SK-N-SH (cell line): ENCODE measurements around the gene CD59. TPM values are rescaled to one million over a fixed set of nuclear protein-coding genes. Genes with fewer than 3 reads are reported as not detected.
A peak's percentile ranks its signal among the peaks of the same experiment; 100 is the strongest.

Experiments
- CTCF ChIA-PET: fragments of 300-600, 350-600 bp; formaldehyde crosslinking; extraction: SDS; loops from one replicate; lab custom pipeline; 2021; lab: Yijun Ruan, JAX
- POLR2A ChIA-PET: fragments of 350-600 bp; sonication (Branson Sonifier 250); formaldehyde crosslinking; extraction: SDS; loops from one replicate; lab custom pipeline; 2020; ENCODE audit warnings: antibody characterized with exemption, inconsistent platforms; lab: Yijun Ruan, JAX
- DNase-seq: peaks from one replicate; pipeline ENCODE4 v3.0.0; 2012
- H2AFZ ChIP-seq: fragments of 200-600 bp; sonication (generic); 2 replicates; pipeline ENCODE4 v1.8.1; 2016; ENCODE audit warnings: antibody characterized with exemption, mild to moderate bottlenecking, low read depth
- H3F3A ChIP-seq: fragments of 200-600 bp; sonication (generic); replicated peaks from 2 replicates; pipeline ENCODE3; 2016; ENCODE audit warnings: antibody characterized with exemption, mild to moderate bottlenecking; ENCODE audit not compliant: insufficient read depth
- H3K27ac ChIP-seq, 2 experiments: fragments of 200-500 bp in 1 of 2; fragments of 200-600 bp in 1 of 2; sonication (Bioruptor generic) in 1 of 2; sonication (generic), shearing (Covaris generic) in 1 of 2; 2 replicates each; pipeline versions ENCODE4 v1.5.1 to v1.6.1; 2014 to 2016; ENCODE audit warnings: low read depth in 2 of 2, inconsistent platforms in 1 of 2, low read length in 1 of 2, mild to moderate bottlenecking in 1 of 2, mixed read lengths in 1 of 2
- H3K27me3 ChIP-seq: fragments of 200-600 bp; sonication (generic), shearing (Covaris generic); 2 replicates; pipeline ENCODE4 v1.6.1; 2016; ENCODE audit warnings: mixed run types; ENCODE audit not compliant: insufficient read depth
- H3K36me3 ChIP-seq, 2 experiments: fragments of 200-500 bp in 1 of 2; fragments of 200-600 bp in 1 of 2; sonication (Bioruptor generic) in 1 of 2; sonication (generic) in 1 of 2; replicated peaks in 1 of 2; 2 replicates each; pipeline versions ENCODE3 to v1.5.1; 2014 to 2016; ENCODE audit warnings: low read length in 1 of 2, mild to moderate bottlenecking in 1 of 2; ENCODE audit not compliant: insufficient read depth in 2 of 2, control insufficient read depth in 1 of 2
- H3K4me1 ChIP-seq, 2 experiments: fragments of 200-500 bp in 1 of 2; fragments of 200-600 bp in 1 of 2; sonication (Bioruptor generic) in 1 of 2; sonication (generic), shearing (Covaris generic) in 1 of 2; 2 replicates each; pipeline versions ENCODE4 v1.5.1 to v1.6.1; 2014 to 2016; ENCODE audit warnings: low read depth in 1 of 2, low read length in 1 of 2, mixed run types in 1 of 2; ENCODE audit not compliant: insufficient read depth in 2 of 2, control insufficient read depth in 1 of 2
- H3K4me2 ChIP-seq: fragments of 200-600 bp; sonication (generic), shearing (Covaris generic); 2 replicates; pipeline ENCODE4 v1.6.1; 2017; ENCODE audit warnings: mixed run types
- H3K4me3 ChIP-seq, 2 experiments: fragments of 200-500 bp in 1 of 2; fragments of 200-600 bp in 1 of 2; sonication (Bioruptor generic) in 1 of 2; sonication (generic), shearing (Covaris generic) in 1 of 2; 2 replicates each; pipeline versions ENCODE4 v1.5.1 to v1.8.1; 2014 to 2016; ENCODE audit warnings: low read depth in 2 of 2, inconsistent platforms in 1 of 2, low read length in 1 of 2, mild to moderate bottlenecking in 1 of 2, mixed read lengths in 1 of 2, moderate library complexity in 1 of 2
- H3K79me2 ChIP-seq: fragments of 200-600 bp; sonication (generic); 2 replicates; pipeline ENCODE4 v1.8.1; 2017; ENCODE audit warnings: mild to moderate bottlenecking; ENCODE audit not compliant: insufficient read depth
- H3K9ac ChIP-seq: fragments of 200-600 bp; sonication (generic); 2 replicates; pipeline ENCODE4 v1.6.1; 2017; ENCODE audit warnings: mixed run types
- H3K9me2 ChIP-seq: fragments of 200-600 bp; sonication (generic); 2 replicates; pipeline ENCODE4 v1.6.1; 2017; ENCODE audit warnings: mixed run types
- H3K9me3 ChIP-seq: fragments of 200-600 bp; sonication (generic); 2 replicates; pipeline ENCODE4 v1.6.1; 2017; ENCODE audit warnings: mixed run types, mild to moderate bottlenecking, moderate library complexity
- H4K20me1 ChIP-seq: fragments of 200-600 bp; sonication (generic); 2 replicates; pipeline ENCODE4 v1.6.1; 2017; ENCODE audit warnings: mild to moderate bottlenecking, mixed run types; ENCODE audit not compliant: insufficient read depth
- CHD2 ChIP-seq: fragments of 150-350 bp; IDR thresholded peaks from 2 replicates; pipeline ENCODE4 v1.6.1; 2018; ENCODE audit warnings: low read length; ENCODE audit not compliant: partially characterized antibody
- ELF1 ChIP-seq: IDR thresholded peaks from 2 replicates; pipeline ENCODE4 v1.4.0; 2012
- EP300 ChIP-seq, 2 experiments: IDR thresholded peaks; 2 replicates each; pipeline versions ENCODE4 v1.4.0 to v1.6.1; 2012; ENCODE audit warnings: borderline replicate concordance in 1 of 2, low read depth in 1 of 2, low read length in 1 of 2
- EZH2phosphoT487 ChIP-seq: fragments of 200-600 bp; sonication (generic); IDR thresholded peaks from 2 replicates; pipeline ENCODE4 v1.6.1; 2017; ENCODE audit warnings: low read depth, mixed run types, mild to moderate bottlenecking, antibody characterized with exemption, moderate library complexity, borderline replicate concordance
- FOSL2 ChIP-seq: IDR thresholded peaks from 2 replicates; pipeline ENCODE4 v1.4.0; 2012; ENCODE audit warnings: low read depth, mild to moderate bottlenecking, moderate library complexity, borderline replicate concordance
- GABPA ChIP-seq: IDR thresholded peaks from 2 replicates; pipeline ENCODE4 v1.4.0; 2012; ENCODE audit warnings: low read depth, mild to moderate bottlenecking
- JUND ChIP-seq: IDR thresholded peaks from 2 replicates; pipeline ENCODE4 v1.4.0; 2012
- MEF2A ChIP-seq: IDR thresholded peaks from 2 replicates; pipeline ENCODE4 v1.4.0; 2012; ENCODE audit warnings: low read depth, borderline replicate concordance
- NFIC ChIP-seq: IDR thresholded peaks from 2 replicates; pipeline ENCODE4 v1.4.0; 2012; ENCODE audit warnings: borderline replicate concordance
- NRF1 ChIP-seq: IDR thresholded peaks from 2 replicates; pipeline ENCODE4 v1.6.1; 2012; ENCODE audit warnings: low read depth, mild to moderate bottlenecking, low read length
- RAD21 ChIP-seq: IDR thresholded peaks from 2 replicates; pipeline ENCODE4 v1.6.1; 2012; ENCODE audit warnings: mild to moderate bottlenecking, low read length
- RCOR1 ChIP-seq: fragments of 150-350 bp; IDR thresholded peaks from 2 replicates; pipeline ENCODE4 v1.6.1; 2017; ENCODE audit warnings: antibody characterized with exemption, low read length
- TAF1 ChIP-seq: IDR thresholded peaks from 2 replicates; pipeline ENCODE4 v1.6.1; 2012; ENCODE audit warnings: low read depth, mild to moderate bottlenecking, low read length, moderate library complexity, borderline replicate concordance
- TCF12 ChIP-seq: IDR thresholded peaks from 2 replicates; pipeline ENCODE4 v1.4.0; 2012
- TEAD4 ChIP-seq: IDR thresholded peaks from 2 replicates; pipeline ENCODE4 v1.4.0; 2012; ENCODE audit warnings: mild to moderate bottlenecking, borderline replicate concordance; ENCODE audit not compliant: insufficient read depth
- WGBS: methylation state at CpG from one replicate; pipeline ENCODE4 v1.1.6; 2017; ENCODE audit warnings: low lambda C conversion rate; 5-methylcytosine and 5-hydroxymethylcytosine counted together
- polyA plus RNA-seq, 3 experiments: library from polyadenylated mRNA; depleted of rRNA; stranded (reverse); fragments of >200 nt; gene quantifications; 2 replicates each; pipeline ENCODE4 v1.2.3, GENCODE V29; 2012
- TF ChIP-seq, protein P1 (sequence below): fragments of 200-600 bp; sonication (generic); IDR thresholded peaks from 2 replicates; pipeline ENCODE4 v1.6.1; 2017; ENCODE audit warnings: antibody characterized with exemption, mild to moderate bottlenecking, moderate library complexity
- TF ChIP-seq, protein P2 (sequence below): IDR thresholded peaks from 2 replicates; pipeline ENCODE4 v1.4.0; 2012; ENCODE audit warnings: low read depth, borderline replicate concordance
- TF ChIP-seq, protein P3 (sequence below): IDR thresholded peaks from 2 replicates; pipeline ENCODE4 v1.4.0; 2012; ENCODE audit warnings: low read depth, borderline replicate concordance
- TF ChIP-seq, protein P4 (sequence below): IDR thresholded peaks from 2 replicates; pipeline ENCODE4; 2012
- TF ChIP-seq, protein P5 (sequence below): fragments of 150-350 bp; IDR thresholded peaks from 2 replicates; pipeline ENCODE4 v1.6.1; 2016; ENCODE audit warnings: mild to moderate bottlenecking, low read depth, low read length

The CD59 gene
- polyA plus RNA-seq, 1 of the 3 experiments (the other 2 are of a cell fraction): 616 TPM

DNA sequence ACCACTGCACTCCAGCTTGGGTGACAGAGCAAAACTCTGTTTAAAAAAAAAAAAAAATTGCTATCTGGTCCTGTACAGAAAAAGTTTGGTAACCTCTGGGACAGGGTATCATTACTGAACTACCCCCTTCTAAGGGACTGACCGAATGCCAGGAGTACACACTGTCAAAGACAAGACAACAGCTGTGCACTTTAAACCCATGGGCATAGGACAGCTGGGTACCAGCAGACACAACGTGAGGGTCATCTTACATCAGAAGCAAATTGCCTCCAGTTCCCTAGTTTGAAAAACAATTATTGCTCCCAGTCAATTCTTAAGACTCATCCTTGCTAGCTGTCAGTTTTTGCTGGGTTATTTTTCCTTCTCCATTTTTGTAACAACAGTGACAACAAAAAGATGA is 17.8 kb downstream of the CD59 start:
- H3K36me3 ChIP-seq: peaks cover 47 to 70% of the 10 kb centered on the region in 2 experiments
- TF ChIP-seq JUND: no peak
- no peak for TF ChIP-seq TAF1
- TF ChIP-seq TEAD4: no peak
- TF ChIP-seq RCOR1: no peak
- TF ChIP-seq NFIC: no peak
- TF ChIP-seq, protein P1, sequence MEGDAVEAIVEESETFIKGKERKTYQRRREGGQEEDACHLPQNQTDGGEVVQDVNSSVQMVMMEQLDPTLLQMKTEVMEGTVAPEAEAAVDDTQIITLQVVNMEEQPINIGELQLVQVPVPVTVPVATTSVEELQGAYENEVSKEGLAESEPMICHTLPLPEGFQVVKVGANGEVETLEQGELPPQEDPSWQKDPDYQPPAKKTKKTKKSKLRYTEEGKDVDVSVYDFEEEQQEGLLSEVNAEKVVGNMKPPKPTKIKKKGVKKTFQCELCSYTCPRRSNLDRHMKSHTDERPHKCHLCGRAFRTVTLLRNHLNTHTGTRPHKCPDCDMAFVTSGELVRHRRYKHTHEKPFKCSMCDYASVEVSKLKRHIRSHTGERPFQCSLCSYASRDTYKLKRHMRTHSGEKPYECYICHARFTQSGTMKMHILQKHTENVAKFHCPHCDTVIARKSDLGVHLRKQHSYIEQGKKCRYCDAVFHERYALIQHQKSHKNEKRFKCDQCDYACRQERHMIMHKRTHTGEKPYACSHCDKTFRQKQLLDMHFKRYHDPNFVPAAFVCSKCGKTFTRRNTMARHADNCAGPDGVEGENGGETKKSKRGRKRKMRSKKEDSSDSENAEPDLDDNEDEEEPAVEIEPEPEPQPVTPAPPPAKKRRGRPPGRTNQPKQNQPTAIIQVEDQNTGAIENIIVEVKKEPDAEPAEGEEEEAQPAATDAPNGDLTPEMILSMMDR: no peak
- no peak for TF ChIP-seq MEF2A
- TF ChIP-seq, protein P2, sequence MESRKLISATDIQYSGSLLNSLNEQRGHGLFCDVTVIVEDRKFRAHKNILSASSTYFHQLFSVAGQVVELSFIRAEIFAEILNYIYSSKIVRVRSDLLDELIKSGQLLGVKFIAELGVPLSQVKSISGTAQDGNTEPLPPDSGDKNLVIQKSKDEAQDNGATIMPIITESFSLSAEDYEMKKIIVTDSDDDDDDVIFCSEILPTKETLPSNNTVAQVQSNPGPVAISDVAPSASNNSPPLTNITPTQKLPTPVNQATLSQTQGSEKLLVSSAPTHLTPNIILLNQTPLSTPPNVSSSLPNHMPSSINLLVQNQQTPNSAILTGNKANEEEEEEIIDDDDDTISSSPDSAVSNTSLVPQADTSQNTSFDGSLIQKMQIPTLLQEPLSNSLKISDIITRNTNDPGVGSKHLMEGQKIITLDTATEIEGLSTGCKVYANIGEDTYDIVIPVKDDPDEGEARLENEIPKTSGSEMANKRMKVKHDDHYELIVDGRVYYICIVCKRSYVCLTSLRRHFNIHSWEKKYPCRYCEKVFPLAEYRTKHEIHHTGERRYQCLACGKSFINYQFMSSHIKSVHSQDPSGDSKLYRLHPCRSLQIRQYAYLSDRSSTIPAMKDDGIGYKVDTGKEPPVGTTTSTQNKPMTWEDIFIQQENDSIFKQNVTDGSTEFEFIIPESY: no peak
- TF ChIP-seq, protein P3, sequence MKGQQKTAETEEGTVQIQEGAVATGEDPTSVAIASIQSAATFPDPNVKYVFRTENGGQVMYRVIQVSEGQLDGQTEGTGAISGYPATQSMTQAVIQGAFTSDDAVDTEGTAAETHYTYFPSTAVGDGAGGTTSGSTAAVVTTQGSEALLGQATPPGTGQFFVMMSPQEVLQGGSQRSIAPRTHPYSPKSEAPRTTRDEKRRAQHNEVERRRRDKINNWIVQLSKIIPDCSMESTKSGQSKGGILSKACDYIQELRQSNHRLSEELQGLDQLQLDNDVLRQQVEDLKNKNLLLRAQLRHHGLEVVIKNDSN: no peak
- no peak for TF ChIP-seq FOSL2
- TF ChIP-seq, protein P4, sequence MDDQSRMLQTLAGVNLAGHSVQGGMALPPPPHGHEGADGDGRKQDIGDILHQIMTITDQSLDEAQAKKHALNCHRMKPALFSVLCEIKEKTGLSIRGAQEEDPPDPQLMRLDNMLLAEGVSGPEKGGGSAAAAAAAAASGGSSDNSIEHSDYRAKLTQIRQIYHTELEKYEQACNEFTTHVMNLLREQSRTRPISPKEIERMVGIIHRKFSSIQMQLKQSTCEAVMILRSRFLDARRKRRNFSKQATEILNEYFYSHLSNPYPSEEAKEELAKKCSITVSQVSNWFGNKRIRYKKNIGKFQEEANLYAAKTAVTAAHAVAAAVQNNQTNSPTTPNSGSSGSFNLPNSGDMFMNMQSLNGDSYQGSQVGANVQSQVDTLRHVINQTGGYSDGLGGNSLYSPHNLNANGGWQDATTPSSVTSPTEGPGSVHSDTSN: no peak
- TF ChIP-seq ELF1: no peak
- TF ChIP-seq, protein P5, sequence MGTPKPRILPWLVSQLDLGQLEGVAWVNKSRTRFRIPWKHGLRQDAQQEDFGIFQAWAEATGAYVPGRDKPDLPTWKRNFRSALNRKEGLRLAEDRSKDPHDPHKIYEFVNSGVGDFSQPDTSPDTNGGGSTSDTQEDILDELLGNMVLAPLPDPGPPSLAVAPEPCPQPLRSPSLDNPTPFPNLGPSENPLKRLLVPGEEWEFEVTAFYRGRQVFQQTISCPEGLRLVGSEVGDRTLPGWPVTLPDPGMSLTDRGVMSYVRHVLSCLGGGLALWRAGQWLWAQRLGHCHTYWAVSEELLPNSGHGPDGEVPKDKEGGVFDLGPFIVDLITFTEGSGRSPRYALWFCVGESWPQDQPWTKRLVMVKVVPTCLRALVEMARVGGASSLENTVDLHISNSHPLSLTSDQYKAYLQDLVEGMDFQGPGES: no peak
- no peak for TF ChIP-seq CHD2
- TF ChIP-seq GABPA: no peak
- no peak for TF ChIP-seq RAD21
- TF ChIP-seq EZH2phosphoT487: no peak
- TF ChIP-seq NRF1: no peak
- TF ChIP-seq EP300 (IDR thresholded peaks at IDR 0.05; ENCODE audit: borderline replicate concordance in 1 of 2, low read depth in 1 of 2, low read length in 1 of 2): no peak
- TF ChIP-seq TCF12: no peak
- H3K27me3 ChIP-seq: no peaks in the 10 kb centered on the region
- DNase-seq: no peak
- H3K9me3 ChIP-seq: no peaks in the 10 kb centered on the region
- ChIA-PET POLR2A (no interaction called here), CTCF (interaction anchor here (0.6 to 3.6 kb wide), 2 partner anchors 24 to 112 kb away, joined by 3 to 31 read pairs; no protein-coding TSS in a partner anchor)
- no peaks in the 10 kb centered on the region for H3K9me2 ChIP-seq
- H3K27ac ChIP-seq: peak overlapping the region in 1 of 2 experiments; percentile 11; a peak in 1 of 4 replicates
- peaks cover 34% of the 10 kb centered on the region for H4K20me1 ChIP-seq
- no peak overlapping the region for H2AFZ ChIP-seq
- H3K79me2 ChIP-seq: peaks cover 99% of the 10 kb centered on the region
- H3K4me1 ChIP-seq: peaks cover 4 to 39% of the 10 kb centered on the region in 2 experiments; a peak in 3 of 4 replicates
- peaks cover 40% of the 10 kb centered on the region for H3F3A ChIP-seq
- WGBS: 80% methylated on average over 2 of the region's 2 CpGs
- H3K9ac ChIP-seq: no peak overlapping the region
- no peak overlapping the region for H3K4me2 ChIP-seq
- no peak overlapping the region for H3K4me3 ChIP-seq
